GM23338 (cell line): ENCODE measurements around the gene VRTN. TPM values are rescaled to one million over a fixed set of nuclear protein-coding genes. Genes with fewer than 3 reads are reported as not detected.

Source experiments
- ATAC-seq: fragments of 200-7000 bp; cut with Tn5 transposase; 3 replicates; pipeline ENCODE4 v1.9.1; 2020
- DNase-seq: peaks from one replicate; pipeline ENCODE4 v3.0.0-alpha.2; 2015; ENCODE audit warnings: low spot score
- H2AFZ ChIP-seq: fragments of 200-600 bp; sonication (generic); 2 replicates; pipeline ENCODE4 v1.8.0; 2016; ENCODE audit warnings: antibody characterized with exemption, mild to moderate bottlenecking, moderate library complexity
- H3F3A ChIP-seq: fragments of 200-600 bp; sonication (generic); replicated peaks from 2 replicates; pipeline ENCODE4 v1.8.0; 2017; ENCODE audit warnings: antibody characterized with exemption, mixed run types, low read depth
- H3K27ac ChIP-seq: fragments of 200-600 bp; sonication (generic); 2 replicates; pipeline ENCODE4 v1.6.1; 2016; ENCODE audit warnings: low read depth
- H3K27me3 ChIP-seq: fragments of 200-600 bp; sonication (generic); 2 replicates; pipeline ENCODE4 v1.8.0; 2016; ENCODE audit warnings: mild to moderate bottlenecking, mixed run types, moderate library complexity; ENCODE audit not compliant: insufficient read depth
- H3K36me3 ChIP-seq: fragments of 200-600 bp; sonication (generic); 2 replicates; pipeline ENCODE4 v1.8.0; 2016; ENCODE audit warnings: mild to moderate bottlenecking; ENCODE audit not compliant: insufficient read depth
- H3K4me1 ChIP-seq: fragments of 200-600 bp; sonication (generic); 2 replicates; pipeline ENCODE4 v1.8.0; 2016; ENCODE audit warnings: mild to moderate bottlenecking, moderate library complexity; ENCODE audit not compliant: insufficient read depth
- H3K4me2 ChIP-seq: fragments of 200-600 bp; sonication (generic); 2 replicates; pipeline ENCODE4 v1.7.1; 2017; ENCODE audit warnings: mixed run types
- H3K4me3 ChIP-seq: fragments of 200-600 bp; sonication (generic); 2 replicates; pipeline ENCODE4 v1.6.1; 2016; ENCODE audit warnings: mixed run types
- H3K79me2 ChIP-seq: fragments of 200-600 bp; sonication (generic); replicated peaks from 2 replicates; pipeline ENCODE4 v1.8.0; 2017; ENCODE audit warnings: mild to moderate bottlenecking; ENCODE audit not compliant: insufficient read depth
- H3K9me2 ChIP-seq: fragments of 200-600 bp; sonication (generic); 2 replicates; pipeline ENCODE4 v1.8.0; 2017; ENCODE audit not compliant: insufficient read depth
- H4K20me1 ChIP-seq: fragments of 200-600 bp; sonication (generic); replicated peaks from 2 replicates; pipeline ENCODE4 v1.8.0; 2017; ENCODE audit warnings: mild to moderate bottlenecking; ENCODE audit not compliant: insufficient read depth
- H3K27ac Mint-ChIP-seq: 2 replicates; pipeline ENCODE4 v1.8.0; 2020; ENCODE audit warnings: inconsistent platforms, mild to moderate bottlenecking, moderate library complexity, mixed read lengths
- H3K27me3 Mint-ChIP-seq: 3 replicates; pipeline ENCODE4 v1.8.0; 2022; ENCODE audit warnings: low read depth, mild to moderate bottlenecking, moderate library complexity, mixed read lengths, inconsistent platforms; ENCODE audit not compliant: insufficient read depth, poor library complexity
- H3K36me3 Mint-ChIP-seq: 3 replicates; pipeline ENCODE4 v1.8.0; 2021; ENCODE audit warnings: low read depth, mild to moderate bottlenecking, inconsistent platforms, moderate library complexity, mixed read lengths
- H3K4me1 Mint-ChIP-seq: 3 replicates; pipeline ENCODE4 v1.8.0; 2020; ENCODE audit warnings: mild to moderate bottlenecking, inconsistent platforms, mixed read lengths
- H3K4me3 Mint-ChIP-seq: 3 replicates; pipeline ENCODE4 v1.8.0; 2021; ENCODE audit warnings: moderate library complexity, mild to moderate bottlenecking, inconsistent platforms, mixed read lengths
- H3K9me3 Mint-ChIP-seq: 3 replicates; pipeline ENCODE4 v1.8.0; 2020; ENCODE audit warnings: moderate library complexity, mild to moderate bottlenecking, inconsistent platforms, mixed read lengths
- EZH2 ChIP-seq: fragments of 200-600 bp; sonication (generic); IDR thresholded peaks from one replicate; pipeline ENCODE4 v1.8.0; 2017; ENCODE audit warnings: antibody characterized with exemption, mild to moderate bottlenecking, low read depth; ENCODE audit not compliant: unreplicated experiment
- EZH2phosphoT487 ChIP-seq: fragments of 200-600 bp; sonication (generic); IDR thresholded peaks from one replicate; pipeline ENCODE4 v1.8.1; 2018; ENCODE audit warnings: antibody characterized with exemption; ENCODE audit not compliant: unreplicated experiment
- JUNB ChIP-seq: IDR thresholded peaks from one replicate; pipeline ENCODE4 v1.6.1; 2016; ENCODE audit warnings: antibody characterized with exemption; ENCODE audit not compliant: unreplicated experiment
- POLR2AphosphoS5 ChIP-seq: IDR thresholded peaks from 2 replicates; pipeline ENCODE4 v1.6.1; 2016; ENCODE audit warnings: antibody characterized with exemption, low read depth
- STAT1 ChIP-seq: IDR thresholded peaks from one replicate; pipeline ENCODE4 v1.6.1; 2016; ENCODE audit warnings: antibody characterized with exemption; ENCODE audit not compliant: unreplicated experiment
- ZNF114 ChIP-seq: fragments of 250-450 bp; sonication (Bioruptor Pico); IDR thresholded peaks from 2 replicates; pipeline ENCODE4 v1.5.0; 2020; ENCODE audit warnings: mild to moderate bottlenecking, moderate library complexity
- polyA plus RNA-seq: library from polyadenylated mRNA; unstranded; fragments of >200 nt; fragmentation: Nextera tagmentation; extraction: Ambion mirVana; gene quantifications from 2 replicates; pipeline ENCODE4 v1.2.1, GENCODE V29; 2016
- total RNA-seq: library from RNA; depleted of rRNA; stranded (reverse); fragments of >200 nt; shearing (Covaris generic); gene quantifications from 2 replicates; pipeline ENCODE4 v1.2.3, GENCODE V29; 2014
- TF ChIP-seq, protein P1 (sequence below): fragments of 250-450 bp; sonication (Bioruptor Pico); IDR thresholded peaks from 2 replicates; pipeline ENCODE4 v1.5.0; 2020; ENCODE audit warnings: mild to moderate bottlenecking, moderate library complexity
- TF ChIP-seq, protein P2 (sequence below), 2 experiments: fragments of 200-600 bp in 1 of 2; sonication (generic) in 1 of 2; conservative IDR thresholded peaks; 2 replicates each; pipeline versions ENCODE4 v1.5.1 to v1.6.1; 2016 to 2017; ENCODE audit warnings: antibody characterized with exemption in 2 of 2, low read depth in 2 of 2, mild to moderate bottlenecking in 2 of 2, moderate library complexity in 1 of 2

VRTN gene
- total and polyA plus RNA-seq, 2 experiments from 2014 or later, result 63.9 to 143 TPM

DNA sequence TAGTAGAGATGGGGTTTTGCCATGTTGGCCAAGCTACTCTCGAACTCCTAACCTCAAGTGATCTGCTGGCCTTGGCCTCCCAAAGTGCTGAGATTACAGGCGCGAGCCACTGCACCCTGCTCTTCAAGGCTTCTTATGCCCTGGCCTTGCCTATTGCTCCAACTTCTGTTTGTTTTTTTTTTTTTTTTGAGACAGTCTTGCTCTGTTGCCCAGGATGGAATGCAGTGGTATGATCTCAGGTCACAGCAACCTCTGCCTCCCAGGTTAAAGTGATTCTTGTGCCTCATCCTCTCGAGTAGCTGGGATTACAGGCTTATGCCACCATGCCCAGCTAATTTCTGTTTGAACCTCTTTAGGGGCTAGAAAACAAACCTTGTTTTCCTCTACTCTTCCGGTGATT lies 39.6 kb upstream of the VRTN start:
- Mint-ChIP-seq H3K27me3 (peaks cover 7% of the 10 kb centered on the region), H3K4me3 (no peak overlapping the region), H3K27ac (no peak overlapping the region), H3K9me3 (no peaks in the 10 kb centered on the region), H3K36me3 (no peaks in the 10 kb centered on the region), H3K4me1 (no peaks in the 10 kb centered on the region)
- Histone ChIP-seq H2AFZ (peak overlapping the region; percentile 86), H3K27me3 (no peaks in the 10 kb centered on the region), H3K27ac (no peak overlapping the region), H3K9me2 (no peaks in the 10 kb centered on the region), H3K36me3 (no peaks in the 10 kb centered on the region), H3K4me1 (no peaks in the 10 kb centered on the region), H3K4me3 (no peak overlapping the region), H3K4me2 (no peak overlapping the region), H3F3A (no peaks in the 10 kb centered on the region), H3K79me2 (no peaks in the 10 kb centered on the region), H4K20me1 (no peaks in the 10 kb centered on the region)
- TF ChIP-seq STAT1 (no peak), JUNB (no peak), EZH2phosphoT487 (no peak), POLR2AphosphoS5 (no peak), ZNF114 (no peak), EZH2 (no peak)
- TF ChIP-seq, protein P1, sequence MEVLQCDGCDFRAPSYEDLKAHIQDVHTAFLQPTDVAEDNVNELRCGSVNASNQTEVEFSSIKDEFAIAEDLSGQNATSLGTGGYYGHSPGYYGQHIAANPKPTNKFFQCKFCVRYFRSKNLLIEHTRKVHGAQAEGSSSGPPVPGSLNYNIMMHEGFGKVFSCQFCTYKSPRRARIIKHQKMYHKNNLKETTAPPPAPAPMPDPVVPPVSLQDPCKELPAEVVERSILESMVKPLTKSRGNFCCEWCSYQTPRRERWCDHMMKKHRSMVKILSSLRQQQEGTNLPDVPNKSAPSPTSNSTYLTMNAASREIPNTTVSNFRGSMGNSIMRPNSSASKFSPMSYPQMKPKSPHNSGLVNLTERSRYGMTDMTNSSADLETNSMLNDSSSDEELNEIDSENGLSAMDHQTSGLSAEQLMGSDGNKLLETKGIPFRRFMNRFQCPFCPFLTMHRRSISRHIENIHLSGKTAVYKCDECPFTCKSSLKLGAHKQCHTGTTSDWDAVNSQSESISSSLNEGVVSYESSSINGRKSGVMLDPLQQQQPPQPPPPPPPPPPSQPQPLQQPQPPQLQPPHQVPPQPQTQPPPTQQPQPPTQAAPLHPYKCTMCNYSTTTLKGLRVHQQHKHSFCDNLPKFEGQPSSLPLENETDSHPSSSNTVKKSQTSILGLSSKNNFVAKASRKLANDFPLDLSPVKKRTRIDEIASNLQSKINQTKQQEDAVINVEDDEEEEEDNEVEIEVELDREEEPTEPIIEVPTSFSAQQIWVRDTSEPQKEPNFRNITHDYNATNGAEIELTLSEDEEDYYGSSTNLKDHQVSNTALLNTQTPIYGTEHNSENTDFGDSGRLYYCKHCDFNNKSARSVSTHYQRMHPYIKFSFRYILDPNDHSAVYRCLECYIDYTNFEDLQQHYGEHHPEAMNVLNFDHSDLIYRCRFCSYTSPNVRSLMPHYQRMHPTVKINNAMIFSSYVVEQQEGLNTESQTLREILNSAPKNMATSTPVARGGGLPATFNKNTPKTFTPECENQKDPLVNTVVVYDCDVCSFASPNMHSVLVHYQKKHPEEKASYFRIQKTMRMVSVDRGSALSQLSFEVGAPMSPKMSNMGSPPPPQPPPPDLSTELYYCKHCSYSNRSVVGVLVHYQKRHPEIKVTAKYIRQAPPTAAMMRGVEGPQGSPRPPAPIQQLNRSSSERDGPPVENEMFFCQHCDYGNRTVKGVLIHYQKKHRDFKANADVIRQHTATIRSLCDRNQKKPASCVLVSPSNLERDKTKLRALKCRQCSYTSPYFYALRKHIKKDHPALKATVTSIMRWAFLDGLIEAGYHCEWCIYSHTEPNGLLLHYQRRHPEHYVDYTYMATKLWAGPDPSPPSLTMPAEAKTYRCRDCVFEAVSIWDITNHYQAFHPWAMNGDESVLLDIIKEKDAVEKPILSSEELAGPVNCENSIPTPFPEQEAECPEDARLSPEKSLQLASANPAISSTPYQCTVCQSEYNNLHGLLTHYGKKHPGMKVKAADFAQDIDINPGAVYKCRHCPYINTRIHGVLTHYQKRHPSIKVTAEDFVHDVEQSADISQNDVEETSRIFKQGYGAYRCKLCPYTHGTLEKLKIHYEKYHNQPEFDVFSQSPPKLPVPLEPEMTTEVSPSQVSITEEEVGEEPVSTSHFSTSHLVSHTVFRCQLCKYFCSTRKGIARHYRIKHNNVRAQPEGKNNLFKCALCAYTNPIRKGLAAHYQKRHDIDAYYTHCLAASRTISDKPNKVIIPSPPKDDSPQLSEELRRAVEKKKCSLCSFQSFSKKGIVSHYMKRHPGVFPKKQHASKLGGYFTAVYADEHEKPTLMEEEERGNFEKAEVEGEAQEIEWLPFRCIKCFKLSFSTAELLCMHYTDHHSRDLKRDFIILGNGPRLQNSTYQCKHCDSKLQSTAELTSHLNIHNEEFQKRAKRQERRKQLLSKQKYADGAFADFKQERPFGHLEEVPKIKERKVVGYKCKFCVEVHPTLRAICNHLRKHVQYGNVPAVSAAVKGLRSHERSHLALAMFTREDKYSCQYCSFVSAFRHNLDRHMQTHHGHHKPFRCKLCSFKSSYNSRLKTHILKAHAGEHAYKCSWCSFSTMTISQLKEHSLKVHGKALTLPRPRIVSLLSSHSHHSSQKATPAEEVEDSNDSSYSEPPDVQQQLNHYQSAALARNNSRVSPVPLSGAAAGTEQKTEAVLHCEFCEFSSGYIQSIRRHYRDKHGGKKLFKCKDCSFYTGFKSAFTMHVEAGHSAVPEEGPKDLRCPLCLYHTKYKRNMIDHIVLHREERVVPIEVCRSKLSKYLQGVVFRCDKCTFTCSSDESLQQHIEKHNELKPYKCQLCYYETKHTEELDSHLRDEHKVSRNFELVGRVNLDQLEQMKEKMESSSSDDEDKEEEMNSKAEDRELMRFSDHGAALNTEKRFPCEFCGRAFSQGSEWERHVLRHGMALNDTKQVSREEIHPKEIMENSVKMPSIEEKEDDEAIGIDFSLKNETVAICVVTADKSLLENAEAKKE (CRISPR knock-in tag), result no peak
- TF ChIP-seq, protein P2, sequence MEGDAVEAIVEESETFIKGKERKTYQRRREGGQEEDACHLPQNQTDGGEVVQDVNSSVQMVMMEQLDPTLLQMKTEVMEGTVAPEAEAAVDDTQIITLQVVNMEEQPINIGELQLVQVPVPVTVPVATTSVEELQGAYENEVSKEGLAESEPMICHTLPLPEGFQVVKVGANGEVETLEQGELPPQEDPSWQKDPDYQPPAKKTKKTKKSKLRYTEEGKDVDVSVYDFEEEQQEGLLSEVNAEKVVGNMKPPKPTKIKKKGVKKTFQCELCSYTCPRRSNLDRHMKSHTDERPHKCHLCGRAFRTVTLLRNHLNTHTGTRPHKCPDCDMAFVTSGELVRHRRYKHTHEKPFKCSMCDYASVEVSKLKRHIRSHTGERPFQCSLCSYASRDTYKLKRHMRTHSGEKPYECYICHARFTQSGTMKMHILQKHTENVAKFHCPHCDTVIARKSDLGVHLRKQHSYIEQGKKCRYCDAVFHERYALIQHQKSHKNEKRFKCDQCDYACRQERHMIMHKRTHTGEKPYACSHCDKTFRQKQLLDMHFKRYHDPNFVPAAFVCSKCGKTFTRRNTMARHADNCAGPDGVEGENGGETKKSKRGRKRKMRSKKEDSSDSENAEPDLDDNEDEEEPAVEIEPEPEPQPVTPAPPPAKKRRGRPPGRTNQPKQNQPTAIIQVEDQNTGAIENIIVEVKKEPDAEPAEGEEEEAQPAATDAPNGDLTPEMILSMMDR (conservative IDR thresholded peaks at IDR 0.05; ENCODE audit: low read depth in 2 of 2), result no peak
- no peak for DNase-seq
- ATAC-seq, result no peak
